Measurements from ENCODE around the gene STARD6. TPM values are rescaled to one million over a fixed set of nuclear protein-coding genes. Genes with fewer than 3 reads are reported as not detected.

The STARD6 gene
- total RNA-seq, 1 experiment from 2014 or later: not detected

Other genes starting within 250 kb of the STARD6 start
- gene MBD2, start 133.2 kb downstream of the STARD6 start, total RNA-seq (2014; rRNA removed; shearing (Covaris generic)): 25.0 and 494 TPM in 2 replicates
- 10.1 and 26.1 TPM in 2 replicates for gene POLI, start 88.3 kb downstream of the STARD6 start, total RNA-seq (2014; rRNA removed; shearing (Covaris generic))
- 2.5 and 4.4 TPM in 2 replicates for gene C18orf54, start within 50 bp of the STARD6 start, total RNA-seq (2014; rRNA removed; shearing (Covaris generic))
- not detected in 2 replicates for gene DYNAP, start 233.4 kb upstream of the STARD6 start, total RNA-seq (2014; rRNA removed; shearing (Covaris generic))